T-helper 1 cell treated with Interleukin-12 subunit alpha and Interleukin-12 subunit beta and Interleukin-4 antibody, amounts not matched to agents 30 ng/mL and 1 ng/mL, for 36 hours (primary cell): ENCODE results near the gene REEP6. TPM values are rescaled to one million over a fixed set of nuclear protein-coding genes. Genes with fewer than 3 reads are reported as not detected.

Experiments used
- intact Hi-C: fragments of 100-400 bp; cut with micrococcal nuclease; formaldehyde crosslinking; loops from one replicate; pipeline ENCODE4 v1.15.1; 2024
- total RNA-seq: library from RNA; stranded (reverse); gene quantifications from 2 replicates; pipeline ENCODE4 v1.2.3, GENCODE V29; 2022

REEP6 gene
- 1.0 and 1.7 TPM in 2 replicates for total RNA-seq

GRCh38 chr19:1491114-1491848 lies at the start of gene REEP6:
Gene REEP6, plus strand, starts transcription at chr19:1491181. Its CDS starts 89 bp downstream, at chr19:1491270.
- intact Hi-C loops = loop anchor here (2.0 to 5.0 kb wide), 3 partner anchors 101 to 372 kb away; partner anchors contain the start of genes KLF16 and MBD3

GRCh38 chr19:1441677-1442438 lies 49.1 kb upstream of the REEP6 start:
- intact Hi-C loops = no loop called here

- intact Hi-C loops = loop anchor here (2.0 kb wide), 2 partner anchors 67 to 167 kb away; partner anchors contain the start of gene ADAMTSL5
These were observed 45.6 kb upstream of the REEP6 start for GRCh38 chr19:1445185-1445931.

- intact Hi-C loops = loop anchor here (2.0 kb wide), 2 partner anchors 67 to 167 kb away; partner anchors contain the start of gene ADAMTSL5
These were observed 44.9 kb upstream of the REEP6 start for GRCh38 chr19:1445932-1446712.

- intact Hi-C loops = no loop called here
These were observed 44.1 kb upstream of the REEP6 start for GRCh38 chr19:1446713-1447481.

- intact Hi-C loops = no loop called here
These were observed 43.5 kb upstream of the REEP6 start for GRCh38 chr19:1447504-1447903.

GRCh38 chr19:1447944-1448343 lies 43.0 kb upstream of the REEP6 start:
- intact Hi-C loops = no loop called here

GRCh38 chr19:1449467-1450442 lies 41.2 kb upstream of the REEP6 start, which contains the start of gene APC2:
Gene APC2, plus strand, starts transcription at chr19:1450121. Its CDS starts 2,881 bp downstream, at chr19:1453002.
- intact Hi-C loops = no loop called here

- intact Hi-C loops = no loop called here
These were observed 39.9 kb upstream of the REEP6 start for GRCh38 chr19:1450735-1451731.

- intact Hi-C loops = no loop called here
These were observed 38.8 kb upstream of the REEP6 start for GRCh38 chr19:1451916-1452801.

GRCh38 chr19:1452802-1453524 lies 38.0 kb upstream of the REEP6 start:
- intact Hi-C loops = no loop called here

- intact Hi-C loops = no loop called here
These were observed 37.2 kb upstream of the REEP6 start for GRCh38 chr19:1453525-1454364.

- intact Hi-C loops = no loop called here
These were observed 36.0 kb upstream of the REEP6 start for GRCh38 chr19:1455002-1455335.

GRCh38 chr19:1455336-1456120 lies 35.5 kb upstream of the REEP6 start:
- intact Hi-C loops = no loop called here
